HG03108 (cell line): Measurements from ENCODE around the gene TATDN3.
"Not testable (repeated sequence)": the region's sequence is repeated elsewhere in the genome, so short reads cannot be mapped to it uniquely, and the experiment has no call there.

Source experiments
- ATAC-seq: cut with Tn5 transposase; IDR thresholded peaks from one replicate; pipeline ENCODE4 v1.9.1; 2021; ENCODE audit warnings: moderate library complexity; ENCODE audit not compliant: unreplicated experiment

The TATDN3 gene

DNA sequence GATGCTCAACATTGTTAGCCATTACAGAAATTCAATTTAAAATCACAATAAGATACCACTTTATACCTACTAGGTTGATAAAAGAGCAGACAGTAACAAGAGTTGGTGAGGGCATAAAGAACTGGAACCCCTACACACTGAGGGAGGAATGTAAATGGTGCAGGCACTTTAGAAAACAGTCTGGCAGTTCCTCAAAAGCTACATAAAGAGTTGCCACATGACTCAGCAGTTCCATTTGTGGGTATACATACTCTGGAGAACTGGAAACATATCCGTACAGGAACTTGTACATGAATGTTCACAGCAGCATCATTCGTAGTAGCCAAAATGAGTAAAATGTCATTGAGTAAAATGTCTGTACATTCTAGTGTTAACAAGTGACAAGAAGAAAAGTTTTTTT is 17.1 kb upstream of the TATDN3 start:
- ATAC-seq: no peak

- no peak for ATAC-seq
These were observed 16.5 kb upstream of the TATDN3 start for GRCh38 chr1:212775241-212775640.

DNA sequence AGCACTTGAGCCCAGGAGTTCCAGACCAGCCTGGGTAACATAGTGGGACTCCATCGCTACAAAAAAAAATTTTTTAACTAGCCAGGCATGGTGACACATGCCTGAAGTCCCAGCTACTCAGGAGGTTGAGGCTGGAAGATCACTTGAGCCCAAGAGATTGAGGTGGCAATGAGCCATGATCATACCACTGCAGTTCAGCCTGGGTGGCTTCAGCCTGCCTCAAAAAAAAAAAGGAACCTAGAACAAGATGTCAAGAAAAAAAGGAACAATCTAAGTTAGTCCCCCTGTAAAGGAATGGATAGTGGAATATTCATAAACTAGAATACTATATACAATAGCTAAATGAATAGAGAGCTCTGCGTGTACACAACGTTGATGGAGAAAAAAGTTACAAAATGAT is 14.5 kb upstream of the TATDN3 start:
- ATAC-seq: no peak

DNA sequence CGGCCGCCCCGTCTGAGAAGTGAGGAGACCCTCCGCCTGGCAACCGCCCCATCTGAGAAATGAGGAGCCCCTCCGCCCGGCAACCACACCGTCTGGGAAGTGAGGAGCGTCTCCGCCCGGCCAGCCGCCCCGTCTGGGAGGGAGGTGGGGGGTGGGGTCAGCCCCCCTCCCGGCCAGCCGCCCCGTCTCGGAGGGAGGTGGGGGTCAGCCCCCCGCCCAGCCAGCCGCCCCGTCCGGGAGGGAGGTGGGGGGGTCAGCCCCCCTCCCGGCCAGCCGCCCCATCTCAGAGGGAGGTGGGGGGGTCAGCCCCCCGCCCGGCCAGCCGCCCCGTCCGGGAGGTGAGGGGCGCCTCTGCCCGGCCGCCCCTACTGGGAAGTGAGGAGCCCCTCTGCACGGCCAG is 12.6 kb upstream of the TATDN3 start:
- not testable (repeated sequence) for ATAC-seq

DNA sequence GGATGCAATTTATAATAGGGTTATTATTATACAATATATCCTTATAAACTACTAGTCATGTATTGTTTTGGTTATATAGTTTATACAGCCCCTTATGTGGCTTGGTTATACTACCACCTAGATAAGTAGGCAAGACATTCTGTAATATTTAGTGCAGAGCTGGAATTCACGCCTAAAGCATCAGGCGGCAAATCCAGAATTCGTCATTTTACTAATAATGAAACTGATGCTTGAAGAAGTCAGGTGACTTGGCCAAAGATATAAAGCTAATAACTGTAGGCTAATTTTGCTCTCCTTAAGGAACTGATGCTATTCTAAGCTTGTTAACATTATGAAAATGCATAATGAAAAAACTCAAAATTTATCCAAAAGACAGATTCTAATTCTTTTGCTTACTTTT is 10.9 kb upstream of the TATDN3 start:
- ATAC-seq: no peak

- ATAC-seq: no peak
These were observed 10.5 kb upstream of the TATDN3 start for GRCh38 chr1:212781225-212781624.

GRCh38 chr1:212782422-212783154 is 9.1 kb upstream of the TATDN3 start:
- ATAC-seq: no peak

DNA sequence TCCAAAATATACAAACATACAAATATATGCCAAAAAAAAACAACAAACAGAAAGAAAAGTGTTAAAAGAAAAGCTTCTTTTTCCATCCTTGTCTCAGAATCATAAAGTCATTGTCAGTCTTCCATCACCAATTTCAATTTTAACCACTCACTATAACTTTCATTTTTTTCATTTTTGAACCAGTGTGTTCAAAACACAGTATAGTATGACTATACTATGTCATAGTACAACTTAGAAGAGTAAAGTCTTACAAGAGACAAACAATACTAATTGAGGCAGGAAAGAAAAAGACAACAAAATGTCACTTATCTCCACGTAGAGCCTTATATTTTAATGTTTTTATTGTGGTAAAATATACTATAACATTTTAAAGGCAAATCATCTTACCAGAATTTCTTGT is 7.7 kb upstream of the TATDN3 start:
- no peak for ATAC-seq

DNA sequence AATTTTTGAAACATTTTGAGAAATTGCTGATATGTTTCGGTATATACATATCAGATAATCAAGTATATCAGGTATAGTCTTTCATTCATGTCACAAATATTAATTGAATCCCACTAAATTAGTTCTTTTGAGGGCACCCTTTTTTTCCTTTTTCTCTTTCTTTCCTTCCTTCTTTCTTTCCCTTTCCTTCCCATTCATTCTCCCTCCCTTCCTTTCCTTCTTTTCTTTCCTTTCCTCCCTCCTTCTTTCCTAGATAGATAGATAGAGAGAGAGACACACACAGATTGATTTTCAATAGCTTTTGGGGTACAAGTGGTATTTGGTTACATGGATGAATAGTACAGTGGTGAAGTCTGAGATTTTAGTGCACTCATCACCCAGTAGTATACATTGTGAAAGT is 5.8 kb upstream of the TATDN3 start:
- ATAC-seq: no peak

GRCh38 chr1:212791261-212791675 is 426 bp upstream of the TATDN3 start:
- ATAC-seq: peak; percentile 24

DNA sequence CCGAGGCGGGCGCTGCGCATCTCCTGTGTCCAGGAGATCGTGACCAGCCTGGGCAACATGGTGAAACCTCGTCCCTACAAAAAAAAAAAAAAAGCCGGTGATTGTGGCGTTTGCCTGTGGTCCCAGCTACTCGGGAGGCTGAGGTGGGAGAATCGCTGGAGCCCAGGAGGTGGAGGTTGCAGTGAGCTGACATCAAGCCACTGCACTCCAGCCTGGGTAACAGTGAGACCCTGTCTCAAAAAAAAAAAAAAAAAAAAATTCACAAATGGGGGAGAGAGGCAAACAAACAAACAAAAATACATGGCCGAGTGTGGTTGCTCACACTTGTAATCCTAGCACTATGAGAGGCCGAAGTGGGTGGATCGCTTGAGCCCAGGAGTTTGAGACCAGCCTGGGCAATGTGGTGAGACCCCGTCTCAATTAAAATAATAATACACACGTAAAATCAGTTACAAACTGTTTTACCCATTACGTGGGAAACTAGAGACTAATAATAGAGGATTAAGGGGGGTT is 758 bp downstream of the TATDN3 start:
- ATAC-seq: no peak

DNA sequence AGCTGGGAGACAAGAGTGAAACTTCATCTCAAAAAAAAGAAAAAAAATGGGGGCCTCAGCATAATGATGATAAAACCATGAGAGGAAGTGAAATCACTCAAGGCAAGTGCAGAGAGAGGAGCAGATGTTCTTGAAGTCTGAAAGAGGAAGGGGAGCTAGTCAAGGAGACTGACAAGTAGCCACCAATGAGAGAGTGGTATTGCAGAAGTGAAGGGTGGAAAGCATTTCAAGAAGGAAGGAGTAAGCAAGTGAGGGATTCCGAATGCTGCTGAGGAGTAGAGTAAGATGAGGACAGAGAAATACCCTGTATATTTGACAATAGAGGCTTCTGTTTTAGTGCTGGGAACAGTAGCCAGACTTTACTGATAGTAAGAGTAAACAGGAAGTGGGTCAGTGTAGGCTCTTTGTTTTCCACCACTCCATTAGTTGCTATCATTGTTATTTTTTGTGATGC is 2.9 kb downstream of the TATDN3 start:
- peak; percentile 65 for ATAC-seq

- no peak for ATAC-seq
These were observed 6.0 kb downstream of the TATDN3 start for GRCh38 chr1:212797681-212798080.

- ATAC-seq: no peak
These were observed 14.1 kb downstream of the TATDN3 start for GRCh38 chr1:212805767-212806166.

DNA sequence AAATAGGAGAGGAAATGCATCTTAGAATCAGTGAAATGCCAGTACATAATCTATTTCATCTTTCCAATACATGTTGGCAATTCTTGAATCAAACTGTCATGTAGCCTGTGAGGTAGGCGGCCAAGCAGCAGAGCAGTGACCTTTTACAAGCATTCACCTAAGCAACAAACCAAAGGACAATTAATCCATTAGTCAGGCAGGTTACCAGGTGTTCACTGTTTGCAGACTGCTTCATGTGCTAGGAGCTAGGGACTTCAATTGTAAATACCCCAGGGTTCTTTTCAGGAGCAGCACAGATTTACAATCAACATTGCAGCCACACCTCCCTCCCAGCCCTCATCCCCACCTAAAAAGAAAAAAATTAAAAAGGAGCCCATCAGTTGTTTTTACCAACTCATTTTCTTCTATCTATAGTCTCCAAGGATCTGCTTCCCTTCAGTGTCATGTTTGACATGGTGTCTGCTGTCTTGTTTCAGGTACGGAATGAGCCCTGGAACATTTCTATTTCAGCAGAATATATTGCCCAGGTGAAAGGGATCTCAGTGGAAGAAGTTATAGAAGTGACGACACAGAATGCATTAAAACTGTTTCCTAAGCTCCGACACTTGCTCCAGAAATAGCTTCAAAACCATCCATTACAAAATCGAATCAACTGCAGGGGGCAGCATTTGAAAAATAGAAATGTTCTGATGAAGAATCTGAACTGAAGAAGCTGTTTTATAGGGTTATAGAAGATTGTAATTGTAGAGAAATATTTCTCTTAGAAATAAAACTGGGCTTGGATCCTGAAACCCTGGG is 23.0 kb downstream of the TATDN3 start:
- no peak for ATAC-seq

DNA sequence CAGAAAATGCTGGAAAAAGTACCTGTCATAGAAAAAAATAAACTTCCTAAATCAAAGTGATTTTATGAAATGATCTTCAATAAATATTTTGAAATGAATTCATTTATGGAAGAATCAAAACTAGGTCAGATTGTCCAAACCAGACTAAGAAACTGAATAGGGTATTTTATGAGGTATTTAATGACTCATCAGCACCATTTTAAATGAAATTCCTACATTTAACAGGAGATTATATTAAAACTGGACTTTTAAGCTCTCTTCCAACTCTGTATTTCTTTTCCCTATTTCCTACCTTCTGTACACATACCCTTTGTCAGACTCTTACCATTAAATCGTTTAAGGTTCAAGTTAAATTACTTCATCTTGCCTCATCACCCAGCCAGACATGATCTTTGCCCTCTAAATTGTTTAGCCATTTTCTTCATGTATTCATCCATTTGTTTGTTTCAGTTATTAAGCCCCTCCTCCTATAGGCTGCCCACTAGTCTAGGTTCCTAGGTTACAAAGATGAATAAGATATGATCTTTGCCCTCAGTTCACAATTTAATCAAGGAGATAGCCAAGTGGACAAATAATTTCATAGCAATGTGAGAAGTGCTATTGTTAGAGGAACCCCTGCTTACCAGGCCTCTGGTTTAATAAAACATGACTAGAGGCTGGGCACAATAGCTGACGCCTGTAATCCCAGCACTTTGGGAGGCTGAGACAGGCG is 25.0 kb downstream of the TATDN3 start:
- no peak for ATAC-seq

GRCh38 chr1:212819726-212820125 is 28.0 kb downstream of the TATDN3 start:
- ATAC-seq: peak; percentile 61

GRCh38 chr1:212820969-212821368 is 29.3 kb downstream of the TATDN3 start:
- ATAC-seq: no peak

DNA sequence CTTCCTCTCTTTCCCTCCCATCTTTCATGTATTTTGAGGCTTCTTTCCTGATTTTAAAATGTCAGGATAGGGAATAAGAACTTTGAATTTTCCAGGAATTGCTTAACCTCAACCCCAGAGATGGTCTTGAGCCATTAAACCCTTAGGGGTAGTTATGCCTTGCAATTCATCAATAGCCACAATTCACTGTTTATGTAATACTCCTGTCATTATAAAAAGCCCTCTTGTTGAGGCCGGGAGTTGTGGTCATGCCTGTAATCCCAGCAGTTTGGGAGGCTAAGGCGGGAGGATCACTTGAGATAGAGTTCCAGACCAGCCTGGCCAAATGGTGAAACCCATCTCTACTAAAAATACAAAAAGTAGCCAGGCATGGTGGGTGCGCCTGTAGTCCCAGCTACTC is 31.3 kb downstream of the TATDN3 start:
- no peak for ATAC-seq

- ATAC-seq: no peak
These were observed 32.5 kb downstream of the TATDN3 start for GRCh38 chr1:212824201-212824600.

- ATAC-seq: no peak
These were observed 34.2 kb downstream of the TATDN3 start for GRCh38 chr1:212825798-212826452.
